Skeletal muscle cell (primary cell): ENCODE data around the gene DYNC1LI2.

Experiments
- DNase-seq: peaks from one replicate; pipeline ENCODE4 v3.0.0-alpha.2; 2010; ENCODE audit warnings: low read depth
- H3K4me3 ChIP-seq: 2 replicates; pipeline ENCODE4 v1.5.1; 2011; ENCODE audit warnings: low read depth, mild to moderate bottlenecking, control low read depth, low read length, moderate library complexity

The DYNC1LI2 gene

GRCh38 chr16:66676599-66676998, 74.8 kb downstream of the DYNC1LI2 start:
- no peak for DNase-seq
- no peak overlapping the region for H3K4me3 ChIP-seq

GRCh38 chr16:66673691-66674090, 77.7 kb downstream of the DYNC1LI2 start:
- H3K4me3 ChIP-seq = no peak overlapping the region
- no peak for DNase-seq
